UCSD-AML1 (cell line): ENCODE results near the gene PEX6.
"Not testable (repeated sequence)": the region's sequence is repeated elsewhere in the genome, so short reads cannot be mapped to it uniquely, and the experiment has no call there.

Source experiments
- DNase-seq: peaks from one replicate; lab custom pipeline; 2025; ENCODE audit not compliant: unreplicated experiment; lab: John Stamatoyannopoulos, UW

Gene PEX6

GRCh38 chr6:42978839-42979522 is at the start of gene PEX6:
TSS of gene PEX6 (minus strand) at chr6:42979181. CDS start at chr6:42979150, 31 bp downstream.
- peak; percentile 91 for DNase-seq

GRCh38 chr6:43026365-43026764 is 47.4 kb upstream of the PEX6 start:
- no peak for DNase-seq

GRCh38 chr6:43024436-43024835 is 45.5 kb upstream of the PEX6 start:
- no peak for DNase-seq

GRCh38 chr6:43021270-43022047 is 42.5 kb upstream of the PEX6 start, which contains the start of gene RRP36:
TSS of gene RRP36 (plus strand) at chr6:43021623. CDS start at chr6:43021655, 32 bp downstream.
- peak; percentile 78 for DNase-seq

- DNase-seq: no peak
Observed at GRCh38 chr6:43020847-43021246, 41.9 kb upstream of the PEX6 start.

- no peak for DNase-seq
Observed at GRCh38 chr6:43020052-43020705, 41.2 kb upstream of the PEX6 start.

GRCh38 chr6:43019152-43019551 is 40.2 kb upstream of the PEX6 start:
- DNase-seq: no peak

GRCh38 chr6:43016943-43017334 is 38.0 kb upstream of the PEX6 start:
- no peak for DNase-seq

GRCh38 chr6:43016176-43016942 is 37.4 kb upstream of the PEX6 start:
- no peak for DNase-seq

GRCh38 chr6:43014434-43014909 is 35.5 kb upstream of the PEX6 start:
- no peak for DNase-seq

- DNase-seq: peak; percentile 99
Observed at GRCh38 chr6:43013843-43014433, 35.0 kb upstream of the PEX6 start, which contains the start of the genes KLHDC3 and MEA1. TSS of gene KLHDC3 (plus strand) at chr6:43014249. CDS start at chr6:43017193, 2,944 bp downstream. TSS of gene MEA1 (minus strand) at chr6:43013946. CDS start at chr6:43013813, 133 bp downstream.

GRCh38 chr6:43013097-43013842 is 34.3 kb upstream of the PEX6 start:
- DNase-seq: no peak

- DNase-seq: no peak
Observed at GRCh38 chr6:43012364-43012763, 33.4 kb upstream of the PEX6 start.

GRCh38 chr6:43011207-43011606 is 32.2 kb upstream of the PEX6 start:
- no peak for DNase-seq

GRCh38 chr6:43009124-43009523 is 30.1 kb upstream of the PEX6 start:
- peak; percentile 46 for DNase-seq

GRCh38 chr6:43007126-43007525 is 28.1 kb upstream of the PEX6 start:
- no peak for DNase-seq

- no peak for DNase-seq
Observed at GRCh38 chr6:43006251-43006650, 27.3 kb upstream of the PEX6 start.

- no peak for DNase-seq
Observed at GRCh38 chr6:43005844-43006243, 26.9 kb upstream of the PEX6 start.

- DNase-seq: no peak
Observed at GRCh38 chr6:43001843-43002242, 22.9 kb upstream of the PEX6 start.

GRCh38 chr6:42998205-42998604 is 19.2 kb upstream of the PEX6 start:
- DNase-seq: not testable (repeated sequence)
